ENCODE data around the gene TMEM94. TPM values are rescaled to one million over a fixed set of nuclear protein-coding genes. Genes with fewer than 3 reads are reported as not detected.

TMEM94 gene
- total RNA-seq, 1 experiment from 2014 or later: 129 TPM

DNA sequence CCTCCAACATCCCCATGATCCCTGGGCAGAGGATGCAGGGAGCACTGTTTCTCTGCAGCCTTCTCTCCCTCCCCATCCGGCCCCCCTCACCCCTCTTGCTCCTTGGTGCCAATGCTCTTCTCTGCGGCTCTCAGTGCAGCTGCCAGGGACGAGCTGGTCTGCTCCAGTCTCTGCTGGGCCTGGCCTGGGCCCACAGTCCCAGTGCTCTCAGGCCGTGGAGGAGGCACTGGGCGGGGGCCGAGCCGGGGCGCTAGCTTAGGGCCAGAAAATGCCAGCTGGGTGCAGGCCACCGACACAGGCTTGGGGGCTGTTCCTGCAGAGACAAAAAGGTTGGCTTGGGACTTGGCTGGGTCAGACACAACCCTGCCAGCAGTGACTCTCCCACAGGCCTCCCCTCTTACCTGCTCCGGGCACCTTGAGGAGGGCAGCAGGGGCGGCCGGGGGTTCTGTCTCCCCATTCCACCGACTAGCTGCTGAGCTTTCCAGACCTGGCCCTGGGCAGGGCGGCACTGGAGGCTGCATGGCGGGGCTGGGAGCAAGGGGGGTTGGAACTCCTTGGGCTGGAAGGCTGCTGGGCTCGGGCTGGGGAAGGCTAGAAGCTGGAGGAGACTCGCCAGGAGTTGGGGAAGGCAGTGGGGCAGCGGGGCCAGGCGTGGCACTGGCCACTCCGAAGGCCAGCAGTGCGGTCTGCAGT is 45.1 kb downstream of the TMEM94 start:
- TF ChIP-seq SIN3A (IDR thresholded peaks at IDR 0.05; ENCODE audit: borderline replicate concordance, insufficient read depth, low read depth, low read length) (no peak), REST (IDR thresholded peaks at IDR 0.05; ENCODE audit: insufficient read depth in 1 of 2, low read depth in 2 of 2, low read length in 1 of 2) (no peak), TCF7L2 (IDR thresholded peaks at IDR 0.05; ENCODE audit: low read depth, low read length) (no peak), POLR2AphosphoS5 (IDR thresholded peaks at IDR 0.05; ENCODE audit: low read depth, low read length) (no peak; the same call in 1 of the 2 replicates)
- TF ChIP-seq, protein P1, sequence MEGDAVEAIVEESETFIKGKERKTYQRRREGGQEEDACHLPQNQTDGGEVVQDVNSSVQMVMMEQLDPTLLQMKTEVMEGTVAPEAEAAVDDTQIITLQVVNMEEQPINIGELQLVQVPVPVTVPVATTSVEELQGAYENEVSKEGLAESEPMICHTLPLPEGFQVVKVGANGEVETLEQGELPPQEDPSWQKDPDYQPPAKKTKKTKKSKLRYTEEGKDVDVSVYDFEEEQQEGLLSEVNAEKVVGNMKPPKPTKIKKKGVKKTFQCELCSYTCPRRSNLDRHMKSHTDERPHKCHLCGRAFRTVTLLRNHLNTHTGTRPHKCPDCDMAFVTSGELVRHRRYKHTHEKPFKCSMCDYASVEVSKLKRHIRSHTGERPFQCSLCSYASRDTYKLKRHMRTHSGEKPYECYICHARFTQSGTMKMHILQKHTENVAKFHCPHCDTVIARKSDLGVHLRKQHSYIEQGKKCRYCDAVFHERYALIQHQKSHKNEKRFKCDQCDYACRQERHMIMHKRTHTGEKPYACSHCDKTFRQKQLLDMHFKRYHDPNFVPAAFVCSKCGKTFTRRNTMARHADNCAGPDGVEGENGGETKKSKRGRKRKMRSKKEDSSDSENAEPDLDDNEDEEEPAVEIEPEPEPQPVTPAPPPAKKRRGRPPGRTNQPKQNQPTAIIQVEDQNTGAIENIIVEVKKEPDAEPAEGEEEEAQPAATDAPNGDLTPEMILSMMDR (IDR thresholded peaks at IDR 0.05): no peak
- peaks cover 9% of the 10 kb centered on the region; the same call in 1 of the 2 replicates for H3K4me1 ChIP-seq (ENCODE audit: control insufficient read depth, insufficient read depth, low read length)
- no peak overlapping the region for H3K4me3 ChIP-seq (ENCODE audit: low read depth in 2 of 2, low read length in 2 of 2)
- intact Hi-C loops (cut with micrococcal nuclease; ENCODE audit: unreplicated experiment): no loop called here
- H3K9me3 ChIP-seq (ENCODE audit: control insufficient read depth, insufficient read depth, low read depth, low read length): no peaks in the 10 kb centered on the region
- in situ Hi-C loops (cut with HindIII; ENCODE audit: low pct_unique_long_range_greater_than_20kb, low sequenced_read_pairs): no loop called here
- no peaks in the 10 kb centered on the region for H3K27me3 ChIP-seq (ENCODE audit: control insufficient read depth, insufficient read depth, low read length)
- DNase-seq (ENCODE audit: low read depth, low spot score) (no peak), ATAC-seq (no peak)
- no TSS peak for BruUV-seq (replicated peaks)
- ChIA-PET POLR2A (no interaction called here), CTCF (interaction anchor here (0.6 kb wide), 1 partner anchor 61 kb away, joined by 4 read pairs; no protein-coding TSS in a partner anchor)
- no peak overlapping the region for H3K27ac ChIP-seq (ENCODE audit: low read length)
- no peaks in the 10 kb centered on the region for H3K36me3 ChIP-seq (ENCODE audit: control insufficient read depth, insufficient read depth, low read length)

DNA sequence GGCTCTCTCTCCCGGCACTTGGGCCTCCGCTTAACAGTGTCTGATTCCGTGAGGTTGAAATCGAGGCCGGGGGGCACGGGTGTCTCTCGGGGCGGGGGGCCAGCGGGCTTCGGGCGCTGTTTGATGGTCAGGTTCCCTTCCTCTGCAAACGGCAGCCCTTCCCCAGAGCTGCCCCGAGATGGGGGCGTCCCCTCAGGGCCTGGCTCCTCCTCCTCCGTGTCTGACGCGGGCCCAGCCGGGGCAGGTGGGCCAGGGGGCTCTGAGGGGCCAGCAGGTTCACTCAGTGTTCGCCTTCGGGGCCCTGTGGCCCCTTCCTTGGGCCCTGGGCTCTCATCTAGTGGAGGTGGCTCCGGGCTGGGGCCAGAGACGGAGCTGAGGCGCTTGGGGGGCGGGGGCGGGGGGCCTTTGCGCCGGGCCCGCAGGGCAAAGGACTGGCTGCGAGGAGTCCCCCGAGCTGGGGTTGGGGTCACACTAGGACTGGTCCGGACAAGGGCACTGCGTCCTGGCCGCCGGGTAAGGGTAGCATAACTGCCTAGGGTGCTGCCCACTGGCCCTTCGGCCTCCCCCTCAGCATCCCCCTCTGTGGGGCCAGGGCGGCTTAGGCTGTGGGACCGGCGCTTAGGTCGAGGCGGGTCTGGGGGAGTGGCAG is 45.8 kb downstream of the TMEM94 start:
- in situ Hi-C loops (cut with HindIII; ENCODE audit: low pct_unique_long_range_greater_than_20kb, low sequenced_read_pairs): no loop called here
- TF ChIP-seq SIN3A (IDR thresholded peaks at IDR 0.05; ENCODE audit: borderline replicate concordance, insufficient read depth, low read depth, low read length): no peak
- no peak for TF ChIP-seq TCF7L2 (IDR thresholded peaks at IDR 0.05; ENCODE audit: low read depth, low read length)
- TF ChIP-seq, protein P1 (IDR thresholded peaks at IDR 0.05): no peak
- no peak for TF ChIP-seq REST (IDR thresholded peaks at IDR 0.05; ENCODE audit: insufficient read depth in 1 of 2, low read depth in 2 of 2, low read length in 1 of 2)
- no peak; the same call in 1 of the 2 replicates for TF ChIP-seq POLR2AphosphoS5 (IDR thresholded peaks at IDR 0.05; ENCODE audit: low read depth, low read length)
- DNase-seq (ENCODE audit: low read depth, low spot score): no peak
- no TSS peak for BruUV-seq (replicated peaks)
- Histone ChIP-seq H3K36me3 (ENCODE audit: control insufficient read depth, insufficient read depth, low read length) (no peaks in the 10 kb centered on the region), H3K27me3 (ENCODE audit: control insufficient read depth, insufficient read depth, low read length) (no peaks in the 10 kb centered on the region), H3K4me3 (ENCODE audit: low read depth in 2 of 2, low read length in 2 of 2) (no peak overlapping the region), H3K9me3 (ENCODE audit: control insufficient read depth, insufficient read depth, low read depth, low read length) (no peaks in the 10 kb centered on the region), H3K27ac (ENCODE audit: low read length) (no peak overlapping the region), H3K4me1 (ENCODE audit: control insufficient read depth, insufficient read depth, low read length) (peaks cover 9% of the 10 kb centered on the region; the same call in 1 of the 2 replicates)
- intact Hi-C loops (cut with micrococcal nuclease; ENCODE audit: unreplicated experiment): no loop called here
- ChIA-PET POLR2A (no interaction called here), CTCF (interaction anchor here (0.7 kb wide), 1 partner anchor 12 kb away, joined by 3 read pairs; no protein-coding TSS in a partner anchor)
- ATAC-seq: no peak
